Neural cell (in vitro differentiated cells): ENCODE results near the gene KIF20A. TPM values are rescaled to one million over a fixed set of nuclear protein-coding genes. Genes with fewer than 3 reads are reported as not detected.

ENCODE experiments used
- H2AFZ ChIP-seq: fragments of 200-600, 300-800 bp; sonication (generic), shearing (Covaris generic); 2 replicates; pipeline ENCODE4 v1.6.0; 2014; ENCODE audit warnings: low read depth, mild to moderate bottlenecking, antibody characterized with exemption, low read length, moderate library complexity
- H3F3A ChIP-seq: fragments of 200-600 bp; shearing (Covaris generic); 2 replicates; pipeline ENCODE4 v1.6.1; 2016; ENCODE audit warnings: mild to moderate bottlenecking, moderate library complexity, mixed read lengths, antibody characterized with exemption, low read length; ENCODE audit not compliant: insufficient read depth, poor library complexity, severe bottlenecking
- H3K27ac ChIP-seq: fragments of 200-600, 300-800 bp; sonication (generic), shearing (Covaris generic); 2 replicates; pipeline ENCODE4 v1.5.1; 2014; ENCODE audit warnings: mild to moderate bottlenecking, low read length, moderate library complexity
- H3K27me3 ChIP-seq: fragments of 300-800, 200-600 bp; sonication (generic), shearing (Covaris generic); 2 replicates; pipeline ENCODE4 v1.6.0; 2014; ENCODE audit warnings: mild to moderate bottlenecking, low read depth, low read length, moderate library complexity; ENCODE audit not compliant: insufficient read depth
- H3K36me3 ChIP-seq: fragments of 300-800, 200-600 bp; sonication (generic), shearing (Covaris generic); 2 replicates; pipeline ENCODE4 v1.5.1; 2014; ENCODE audit warnings: mild to moderate bottlenecking, antibody characterized with exemption, low read length, moderate library complexity; ENCODE audit not compliant: insufficient read depth
- H3K4me2 ChIP-seq: fragments of 300-800, 200-600 bp; sonication (generic), shearing (Covaris generic); 2 replicates; pipeline ENCODE4 v1.6.0; 2014; ENCODE audit warnings: mild to moderate bottlenecking, low read length
- H3K4me3 ChIP-seq: fragments of 300-800, 200-600 bp; sonication (generic), shearing (Covaris generic); 2 replicates; pipeline ENCODE4 v1.5.1; 2014; ENCODE audit warnings: mild to moderate bottlenecking, low read length, moderate library complexity
- H3K79me2 ChIP-seq: fragments of 200-600 bp; shearing (Covaris generic); replicated peaks from 2 replicates; pipeline ENCODE4 v1.6.0; 2014; ENCODE audit warnings: mild to moderate bottlenecking, low read length, moderate library complexity; ENCODE audit not compliant: insufficient read depth
- H3K9ac ChIP-seq: fragments of 300-800, 200-600 bp; sonication (generic), shearing (Covaris generic); 2 replicates; pipeline ENCODE4 v1.6.1; 2016; ENCODE audit warnings: mild to moderate bottlenecking, low read length, mixed read lengths
- H3K9me2 ChIP-seq: fragments of 200-600 bp; shearing (Covaris generic); 2 replicates; pipeline ENCODE4 v1.6.1; 2016; ENCODE audit warnings: mild to moderate bottlenecking, low read length, mixed read lengths; ENCODE audit not compliant: insufficient read depth
- H3K9me3 ChIP-seq: fragments of 200-600, 300-800 bp; sonication (generic), shearing (Covaris generic); 2 replicates; pipeline ENCODE4 v1.6.1; 2016; ENCODE audit warnings: mild to moderate bottlenecking, mixed run types, low read length, moderate library complexity, mixed read lengths
- H4K20me1 ChIP-seq: fragments of 200-600 bp; shearing (Covaris generic); 2 replicates; pipeline ENCODE4 v1.6.1; 2016; ENCODE audit warnings: mild to moderate bottlenecking, mixed run types; ENCODE audit not compliant: insufficient read depth
- CTCF ChIP-seq: fragments of 450-650 bp; IDR thresholded peaks from 2 replicates; pipeline ENCODE4 v1.5.1; 2014; ENCODE audit warnings: antibody characterized with exemption, mild to moderate bottlenecking, moderate library complexity; ENCODE audit not compliant: poor library complexity, severe bottlenecking
- EP300 ChIP-seq: fragments of 450-650 bp; conservative IDR thresholded peaks from 2 replicates; pipeline ENCODE4 v1.6.1; 2014; ENCODE audit warnings: antibody characterized with exemption, mild to moderate bottlenecking, moderate library complexity; ENCODE audit not compliant: poor library complexity, severe bottlenecking
- EZH2 ChIP-seq: fragments of 200-600, 300-800 bp; shearing (Covaris generic), sonication (generic); IDR thresholded peaks from 2 replicates; pipeline ENCODE4 v1.6.1; 2014; ENCODE audit warnings: antibody characterized with exemption, low read length, borderline replicate concordance, mild to moderate bottlenecking; ENCODE audit not compliant: insufficient read depth, poor library complexity, severe bottlenecking
- MXI1 ChIP-seq: fragments of 450-650 bp; conservative IDR thresholded peaks from 2 replicates; pipeline ENCODE4 v1.6.1; 2014; ENCODE audit warnings: antibody characterized with exemption, mild to moderate bottlenecking; ENCODE audit not compliant: poor library complexity, severe bottlenecking
- POLR2AphosphoS5 ChIP-seq: IDR thresholded peaks from 2 replicates; pipeline ENCODE4 v1.6.1; 2012
- RAD21 ChIP-seq: fragments of 450-650 bp; conservative IDR thresholded peaks from 2 replicates; pipeline ENCODE4 v1.6.1; 2014; ENCODE audit warnings: antibody characterized with exemption, mild to moderate bottlenecking, moderate library complexity
- REST ChIP-seq: IDR thresholded peaks from 2 replicates; pipeline ENCODE4 v1.6.1; 2012; ENCODE audit warnings: borderline replicate concordance
- SMC3 ChIP-seq: fragments of 450-650 bp; conservative IDR thresholded peaks from 2 replicates; pipeline ENCODE4 v1.6.1; 2014; ENCODE audit warnings: antibody characterized with exemption, mild to moderate bottlenecking, moderate library complexity; ENCODE audit not compliant: poor library complexity
- TAF1 ChIP-seq: IDR thresholded peaks from 2 replicates; pipeline ENCODE4 v1.6.1; 2012; ENCODE audit warnings: low read depth
- polyA plus RNA-seq: library from polyadenylated mRNA; depleted of rRNA; stranded (reverse); fragments of >200 nt; gene quantifications from 2 replicates; pipeline ENCODE4 v1.2.3, GENCODE V29; 2014

Gene KIF20A
- polyA plus RNA-seq, 1 donor from 2014 or later: 2.1 TPM

- no peak overlapping the region for H3K4me2 ChIP-seq
- H3K27ac ChIP-seq: no peak overlapping the region
- no peaks in the 10 kb centered on the region for H3K36me3 ChIP-seq
- H3K4me3 ChIP-seq: no peak overlapping the region
- TF ChIP-seq CTCF: no peak
- no peak for TF ChIP-seq EP300
- no peak for TF ChIP-seq REST
- TF ChIP-seq SMC3: no peak
- TF ChIP-seq MXI1: no peak
- no peak for TF ChIP-seq EZH2
- TF ChIP-seq RAD21: no peak
- TF ChIP-seq TAF1: no peak
- TF ChIP-seq POLR2AphosphoS5: no peak
- H3F3A ChIP-seq: no peaks in the 10 kb centered on the region
- no peak overlapping the region for H2AFZ ChIP-seq
- H3K79me2 ChIP-seq: no peaks in the 10 kb centered on the region
- no peak overlapping the region for H3K9ac ChIP-seq
- H3K27me3 ChIP-seq: no peaks in the 10 kb centered on the region
- no peaks in the 10 kb centered on the region for H4K20me1 ChIP-seq
- no peaks in the 10 kb centered on the region for H3K9me2 ChIP-seq
- no peaks in the 10 kb centered on the region for H3K9me3 ChIP-seq
Observed at GRCh38 chr5:138233280-138233679, 54.4 kb downstream of the KIF20A start.

- Histone ChIP-seq H3K4me2 (no peak overlapping the region), H3K36me3 (no peaks in the 10 kb centered on the region), H3F3A (no peaks in the 10 kb centered on the region), H3K4me3 (no peak overlapping the region), H3K9ac (no peak overlapping the region), H4K20me1 (no peaks in the 10 kb centered on the region), H2AFZ (no peak overlapping the region), H3K27ac (no peak overlapping the region), H3K9me2 (no peaks in the 10 kb centered on the region), H3K79me2 (no peaks in the 10 kb centered on the region), H3K27me3 (no peaks in the 10 kb centered on the region), H3K9me3 (peaks cover 5% of the 10 kb centered on the region)
- no peak for TF ChIP-seq CTCF
- no peak for TF ChIP-seq SMC3
- no peak for TF ChIP-seq TAF1
- no peak for TF ChIP-seq EZH2
- no peak for TF ChIP-seq EP300
- no peak for TF ChIP-seq REST
- TF ChIP-seq MXI1: no peak
- no peak for TF ChIP-seq RAD21
- no peak for TF ChIP-seq POLR2AphosphoS5
Observed at GRCh38 chr5:138234651-138235050, 55.7 kb downstream of the KIF20A start.
